NB4 (cell line): ENCODE data around the gene NWD2.

Source experiments
- CTCF ChIP-seq: IDR thresholded peaks from one replicate; pipeline ENCODE4 v1.5.1; 2012; ENCODE audit warnings: low read depth, low read length
- POLR2A ChIP-seq: IDR thresholded peaks from 2 replicates; pipeline ENCODE4 v1.6.1; 2011; ENCODE audit warnings: mild to moderate bottlenecking; ENCODE audit not compliant: insufficient read length; ENCODE audit errors: extremely low read depth

- TF ChIP-seq CTCF, result no peak
- TF ChIP-seq POLR2A, result no peak
These were observed 196.0 kb downstream of the NWD2 start for GRCh38 chr4:37440501-37440900.
